ENCODE data around the gene HAS3. TPM values are rescaled to one million over a fixed set of nuclear protein-coding genes. Genes with fewer than 3 reads are reported as not detected.
A peak's percentile ranks its signal among the peaks of the same experiment; 100 is the strongest.

Gene HAS3
- total RNA-seq, 1 experiment from 2014 or later = 92.5 TPM

DNA sequence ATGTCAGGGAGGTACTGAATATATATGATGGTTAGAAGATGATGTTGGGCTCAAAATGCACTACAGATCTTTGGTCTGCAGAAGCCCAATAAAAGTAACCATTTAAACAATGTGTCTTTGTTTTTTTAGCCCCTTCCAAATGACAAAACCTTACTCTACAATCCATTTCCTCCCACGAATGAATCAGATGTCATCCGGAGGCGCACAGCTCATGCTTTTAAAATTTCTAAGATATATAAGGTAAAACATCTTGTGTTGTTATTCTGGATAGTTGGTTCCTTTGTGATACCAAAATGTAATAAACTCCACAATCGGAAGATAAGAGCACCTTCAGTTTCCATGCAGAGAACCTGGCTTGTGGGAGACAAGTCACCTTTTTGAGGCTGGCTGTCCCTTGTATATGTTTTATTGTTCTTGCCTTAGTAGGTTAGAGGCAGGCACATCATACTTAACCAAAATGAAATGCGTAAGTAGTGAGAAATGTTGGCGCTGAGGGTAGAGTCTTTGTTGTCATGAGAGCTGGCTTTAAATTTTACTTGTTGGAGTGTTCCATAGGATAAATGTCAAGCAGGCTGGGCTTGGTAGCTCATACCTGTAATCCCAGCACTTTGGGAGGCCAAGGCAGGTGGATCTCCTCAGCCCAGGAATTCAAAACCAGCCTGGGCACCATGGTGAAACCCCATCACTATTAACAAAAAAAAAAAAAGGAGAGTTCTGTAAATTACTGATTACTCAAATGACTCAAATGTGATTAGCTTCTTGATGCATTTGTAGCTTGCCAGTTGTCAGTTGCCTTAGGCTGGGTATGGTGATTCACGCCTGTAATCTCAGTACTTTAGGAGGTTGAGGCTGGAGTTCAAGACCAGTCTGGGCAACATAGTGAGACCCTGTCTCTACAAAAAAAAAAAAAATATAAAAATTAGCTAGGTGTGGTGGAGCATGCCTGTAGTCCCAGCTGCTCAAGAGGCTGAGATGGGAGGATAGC, 61.8 kb downstream of the HAS3 start:
- peak; percentile 69 for ATAC-seq
- CTCF ChIA-PET = no interaction called here
- peak overlapping the region; percentile 28; the same call in 1 of the 2 replicates for H3K4me3 ChIP-seq (ENCODE audit: low read length)
- H4K20me1 ChIP-seq (ENCODE audit: low read length) = no peaks in the 10 kb centered on the region
- TF ChIP-seq, protein P1, sequence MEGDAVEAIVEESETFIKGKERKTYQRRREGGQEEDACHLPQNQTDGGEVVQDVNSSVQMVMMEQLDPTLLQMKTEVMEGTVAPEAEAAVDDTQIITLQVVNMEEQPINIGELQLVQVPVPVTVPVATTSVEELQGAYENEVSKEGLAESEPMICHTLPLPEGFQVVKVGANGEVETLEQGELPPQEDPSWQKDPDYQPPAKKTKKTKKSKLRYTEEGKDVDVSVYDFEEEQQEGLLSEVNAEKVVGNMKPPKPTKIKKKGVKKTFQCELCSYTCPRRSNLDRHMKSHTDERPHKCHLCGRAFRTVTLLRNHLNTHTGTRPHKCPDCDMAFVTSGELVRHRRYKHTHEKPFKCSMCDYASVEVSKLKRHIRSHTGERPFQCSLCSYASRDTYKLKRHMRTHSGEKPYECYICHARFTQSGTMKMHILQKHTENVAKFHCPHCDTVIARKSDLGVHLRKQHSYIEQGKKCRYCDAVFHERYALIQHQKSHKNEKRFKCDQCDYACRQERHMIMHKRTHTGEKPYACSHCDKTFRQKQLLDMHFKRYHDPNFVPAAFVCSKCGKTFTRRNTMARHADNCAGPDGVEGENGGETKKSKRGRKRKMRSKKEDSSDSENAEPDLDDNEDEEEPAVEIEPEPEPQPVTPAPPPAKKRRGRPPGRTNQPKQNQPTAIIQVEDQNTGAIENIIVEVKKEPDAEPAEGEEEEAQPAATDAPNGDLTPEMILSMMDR (conservative IDR thresholded peaks at IDR 0.05; ENCODE audit: low read depth, low read length) = no peak
- TF ChIP-seq EZH2 (IDR thresholded peaks at IDR 0.05; ENCODE audit: low read length, unreplicated experiment) (no peak), EZH2phosphoT487 (IDR thresholded peaks at IDR 0.05; ENCODE audit: borderline replicate concordance, low read length) (no peak)
- no peak overlapping the region for H2AFZ ChIP-seq (ENCODE audit: low read length)
- DNase-seq = peak; percentile 85
- peaks cover 29% of the 10 kb centered on the region for H3K4me1 ChIP-seq (ENCODE audit: insufficient read depth, low read length)
- TSS peak; percentile 57 for BruUV-seq (replicated peaks)
- no peaks in the 10 kb centered on the region for H3K9me2 ChIP-seq (replicated peaks; ENCODE audit: low read length)
- peaks cover 40% of the 10 kb centered on the region for H3K36me3 ChIP-seq (ENCODE audit: low read depth, low read length)
- no peaks in the 10 kb centered on the region for H3K79me2 ChIP-seq (ENCODE audit: low read length)
- H3F3A ChIP-seq (ENCODE audit: low read length, unreplicated experiment) = peaks cover 24% of the 10 kb centered on the region
- POLR2A ChIA-PET (ENCODE audit: unreplicated experiment) = interaction anchor here (0.6 kb wide), 3 partner anchors 13 to 499 kb away, joined by 4 to 8 read pairs (median 6); no protein-coding TSS in a partner anchor
- no peaks in the 10 kb centered on the region for H3K9me3 ChIP-seq (ENCODE audit: low read length)
- H3K9ac ChIP-seq (ENCODE audit: low read length) = peak overlapping the region; percentile 82
- H3K4me2 ChIP-seq (ENCODE audit: low read length) = peak overlapping the region; percentile 75
- intact Hi-C loops (cut with micrococcal nuclease) = loop anchor here (1.0 to 5.0 kb wide), 3 partner anchors 20 to 120 kb away; partner anchors contain the start of gene SNTB2
- H3K27me3 ChIP-seq (ENCODE audit: low read length) = no peaks in the 10 kb centered on the region
- peak overlapping the region; percentile 99 for H3K27ac ChIP-seq (ENCODE audit: low read length)

Other genes starting within 250 kb of the HAS3 start
- 45.9 and 54.7 TPM in 2 replicates for gene CHTF8, start 26.9 kb downstream of the HAS3 start, total RNA-seq (2014; rRNA removed)
- 26.4 and 26.9 TPM in 2 replicates for gene UTP4, start 27.0 kb downstream of the HAS3 start, total RNA-seq (2014; rRNA removed)
- 40.4 and 62.6 TPM in 2 replicates for gene SNTB2, start 81.5 kb downstream of the HAS3 start, total RNA-seq (2014; rRNA removed)
- 27.3 and 28.1 TPM in 2 replicates for gene VPS4A, start 205.7 kb downstream of the HAS3 start, total RNA-seq (2014; rRNA removed)
- gene PDF, start 224.9 kb downstream of the HAS3 start, total RNA-seq (2014; rRNA removed) = 30.6 and 45.0 TPM in 2 replicates
- 27.2 and 29.5 TPM in 2 replicates for gene COG8, start 233.9 kb downstream of the HAS3 start, total RNA-seq (2014; rRNA removed)
- 25.4 and 28.3 TPM in 2 replicates for gene NIP7, start 234.1 kb downstream of the HAS3 start, total RNA-seq (2014; rRNA removed)
- not detected in 2 replicates for gene TMED6, start 246.1 kb downstream of the HAS3 start, total RNA-seq (2014; rRNA removed)

Measured in PC-3 (cell line).